Measurements from ENCODE around the gene CYP4F22.
"Not testable (repeated sequence)": the region's sequence is repeated elsewhere in the genome, so short reads cannot be mapped to it uniquely, and the experiment has no call there.

The CYP4F22 gene

GRCh38 chr19:15570420-15570819 lies 62.1 kb downstream of the CYP4F22 start:
- DNase-seq (ENCODE audit: low read depth in 2 of 2): no peak

DNA sequence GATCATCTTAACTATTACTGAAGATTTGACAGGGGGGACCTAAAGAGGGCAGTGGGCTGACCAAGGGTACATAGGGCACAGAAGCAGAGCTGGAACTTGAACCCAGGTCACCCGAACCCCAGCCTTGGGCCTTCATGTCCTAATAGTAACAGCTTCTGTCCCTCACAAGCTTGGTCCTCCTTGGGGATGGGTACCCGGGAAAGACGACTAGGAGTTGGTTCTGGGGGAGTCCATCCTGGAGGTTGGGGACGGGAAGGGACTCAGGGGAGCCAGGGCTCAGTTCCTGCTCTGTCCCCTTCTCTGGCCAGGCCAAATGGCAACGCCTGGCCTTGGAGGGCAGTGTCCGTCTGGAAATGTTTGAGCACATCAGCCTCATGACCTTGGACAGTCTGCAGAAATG lies 67.1 kb downstream of the CYP4F22 start:
- DNase-seq (ENCODE audit: low read depth in 2 of 2): no peak

DNA sequence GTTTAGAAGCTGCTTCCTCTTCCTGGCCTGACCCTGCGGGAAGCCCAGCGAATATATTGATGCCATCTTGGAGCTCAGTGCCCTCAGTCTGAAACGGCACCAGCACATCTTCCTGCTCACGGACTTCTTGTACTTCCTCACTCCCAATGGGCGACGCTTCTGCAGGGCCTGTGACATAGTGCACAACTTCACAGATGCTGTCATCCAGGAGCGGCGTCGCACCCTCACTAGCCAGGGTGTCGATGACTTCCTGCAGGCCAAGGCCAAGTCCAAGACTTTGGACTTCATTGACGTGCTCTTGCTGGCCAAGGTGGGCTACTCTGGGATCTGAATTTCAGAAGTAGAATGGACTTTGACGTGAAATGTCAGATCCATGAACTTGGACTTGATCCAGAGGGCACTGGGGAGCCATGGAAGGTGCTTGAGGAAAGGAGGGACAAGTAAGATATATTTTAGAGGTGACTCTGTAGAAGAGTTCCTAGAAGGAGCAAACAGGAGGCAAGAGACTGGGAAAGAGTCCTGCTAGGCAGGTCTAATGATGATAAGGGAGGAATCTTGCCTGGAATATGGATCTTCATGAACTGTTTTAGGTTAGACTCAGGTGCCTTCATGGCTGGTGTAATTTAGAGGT lies 68.3 kb downstream of the CYP4F22 start:
- no peak for DNase-seq (ENCODE audit: low read depth in 2 of 2)

- DNase-seq (ENCODE audit: low read depth in 2 of 2): no peak
Measured at GRCh38 chr19:15577184-15577771, 69.0 kb downstream of the CYP4F22 start.

DNA sequence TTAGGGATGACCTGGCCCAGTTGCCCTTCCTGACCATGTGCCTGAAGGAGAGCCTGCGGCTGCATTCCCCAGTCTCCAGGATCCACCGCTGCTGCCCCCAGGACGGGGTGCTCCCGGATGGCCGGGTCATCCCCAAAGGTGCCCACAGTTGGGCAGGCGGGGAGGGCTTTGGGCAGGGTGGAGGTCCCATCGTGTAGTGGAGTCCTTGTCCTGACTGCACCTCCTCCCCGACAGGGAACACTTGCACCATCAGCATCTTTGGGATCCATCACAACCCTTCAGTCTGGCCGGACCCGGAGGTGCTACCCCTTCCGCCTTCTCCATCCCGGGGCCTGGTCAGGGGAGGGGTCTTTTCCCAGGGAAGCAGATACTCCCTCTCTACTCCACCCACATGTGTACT lies 75.0 kb downstream of the CYP4F22 start:
- no peak for DNase-seq (ENCODE audit: low read depth in 2 of 2)

GRCh38 chr19:15584095-15584494 lies 75.8 kb downstream of the CYP4F22 start:
- no peak for DNase-seq (ENCODE audit: low read depth in 2 of 2)

GRCh38 chr19:15584541-15585115 lies 76.3 kb downstream of the CYP4F22 start:
- DNase-seq (ENCODE audit: low read depth in 2 of 2): peak; percentile 78 to 88

- no peak for DNase-seq (ENCODE audit: low read depth in 2 of 2)
Measured at GRCh38 chr19:15587663-15588062, 79.3 kb downstream of the CYP4F22 start.

GRCh38 chr19:15588265-15588664 lies 79.9 kb downstream of the CYP4F22 start:
- DNase-seq (ENCODE audit: low read depth in 2 of 2): no peak

- DNase-seq (ENCODE audit: low read depth in 2 of 2): no peak
Measured at GRCh38 chr19:15589760-15590451, 81.6 kb downstream of the CYP4F22 start.

DNA sequence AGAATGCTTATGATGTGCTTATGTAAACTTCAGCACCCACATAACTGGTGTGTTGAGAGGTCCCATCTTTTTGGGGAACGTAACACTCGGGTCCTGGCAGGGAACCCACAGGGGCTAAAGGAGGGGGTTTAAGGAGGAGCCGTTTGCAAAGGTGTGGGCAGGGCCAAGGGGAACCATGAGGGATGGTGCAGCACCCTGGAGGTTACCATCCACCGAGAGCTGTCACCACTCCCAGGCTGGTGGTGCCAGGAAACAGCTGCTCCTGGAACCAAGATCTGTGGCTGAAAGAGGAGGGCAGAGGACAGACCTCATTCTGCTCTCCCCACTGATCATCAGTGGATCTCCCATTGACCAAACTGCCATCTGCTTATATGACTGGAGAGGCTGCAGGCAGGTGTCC lies 83.5 kb downstream of the CYP4F22 start:
- no peak for DNase-seq (ENCODE audit: low read depth in 2 of 2)

- DNase-seq (ENCODE audit: low read depth in 2 of 2): not testable (repeated sequence)
Measured at GRCh38 chr19:15592506-15592905, 84.2 kb downstream of the CYP4F22 start.

DNA sequence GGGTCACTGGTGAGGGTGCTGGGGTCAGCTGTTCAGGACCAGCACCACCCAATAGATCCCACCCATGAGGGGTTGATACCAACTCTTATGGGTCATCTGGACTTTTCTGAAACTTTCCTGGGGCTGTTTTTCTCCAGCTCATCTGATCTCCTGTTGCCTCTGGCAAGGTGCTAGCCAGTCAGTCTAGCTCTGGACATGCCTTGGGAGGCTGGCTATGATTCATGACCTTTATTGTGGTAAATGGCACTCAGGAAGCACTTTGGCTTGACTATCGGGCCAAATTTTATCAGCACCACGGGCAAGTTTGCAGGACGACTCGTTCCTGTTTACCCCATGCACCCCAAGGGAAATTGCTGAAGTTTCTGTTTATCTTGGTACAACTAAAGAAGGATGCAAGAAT lies 85.4 kb downstream of the CYP4F22 start:
- DNase-seq (ENCODE audit: low read depth in 2 of 2): not testable (repeated sequence)

DNA sequence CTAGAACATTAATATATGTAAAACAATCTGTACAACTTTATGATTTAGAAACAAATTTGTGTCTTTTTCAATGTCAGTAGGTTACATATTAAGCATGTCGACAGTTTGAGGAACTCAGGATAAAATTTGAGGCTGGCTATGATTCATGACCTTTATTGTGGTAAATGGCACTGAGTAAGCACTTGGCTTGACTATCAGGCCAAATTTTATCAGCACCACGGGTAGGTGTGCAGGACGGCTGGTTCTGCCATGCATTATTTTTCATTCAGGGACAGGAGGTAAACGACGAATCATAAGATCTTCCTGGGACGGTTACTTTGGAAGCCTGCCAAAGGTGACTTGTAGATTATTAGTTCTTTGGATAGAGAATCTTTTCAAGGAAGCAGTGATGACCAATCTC lies 86.7 kb downstream of the CYP4F22 start:
- DNase-seq (ENCODE audit: low read depth in 2 of 2): no peak

Data from stimulated activated CD4-positive, alpha-beta T cell treated with anti-CD3 and anti-CD28 coated beads, Interleukin-4, amount 100 ng/mL, for 48 hours (primary cell).